Activated effector memory CD4-positive, alpha-beta T cell treated with Interleukin-2 at 50 U/mL for 16 hours (primary cell): Measurements from ENCODE around the gene KNTC1.
"Not testable (repeated sequence)": the region's sequence is repeated elsewhere in the genome, so short reads cannot be mapped to it uniquely, and the experiment has no call there.

Source experiments
- DNase-seq: peaks from one replicate; pipeline ENCODE4 v3.0.0-alpha.2; 2020

The KNTC1 gene, protein sequence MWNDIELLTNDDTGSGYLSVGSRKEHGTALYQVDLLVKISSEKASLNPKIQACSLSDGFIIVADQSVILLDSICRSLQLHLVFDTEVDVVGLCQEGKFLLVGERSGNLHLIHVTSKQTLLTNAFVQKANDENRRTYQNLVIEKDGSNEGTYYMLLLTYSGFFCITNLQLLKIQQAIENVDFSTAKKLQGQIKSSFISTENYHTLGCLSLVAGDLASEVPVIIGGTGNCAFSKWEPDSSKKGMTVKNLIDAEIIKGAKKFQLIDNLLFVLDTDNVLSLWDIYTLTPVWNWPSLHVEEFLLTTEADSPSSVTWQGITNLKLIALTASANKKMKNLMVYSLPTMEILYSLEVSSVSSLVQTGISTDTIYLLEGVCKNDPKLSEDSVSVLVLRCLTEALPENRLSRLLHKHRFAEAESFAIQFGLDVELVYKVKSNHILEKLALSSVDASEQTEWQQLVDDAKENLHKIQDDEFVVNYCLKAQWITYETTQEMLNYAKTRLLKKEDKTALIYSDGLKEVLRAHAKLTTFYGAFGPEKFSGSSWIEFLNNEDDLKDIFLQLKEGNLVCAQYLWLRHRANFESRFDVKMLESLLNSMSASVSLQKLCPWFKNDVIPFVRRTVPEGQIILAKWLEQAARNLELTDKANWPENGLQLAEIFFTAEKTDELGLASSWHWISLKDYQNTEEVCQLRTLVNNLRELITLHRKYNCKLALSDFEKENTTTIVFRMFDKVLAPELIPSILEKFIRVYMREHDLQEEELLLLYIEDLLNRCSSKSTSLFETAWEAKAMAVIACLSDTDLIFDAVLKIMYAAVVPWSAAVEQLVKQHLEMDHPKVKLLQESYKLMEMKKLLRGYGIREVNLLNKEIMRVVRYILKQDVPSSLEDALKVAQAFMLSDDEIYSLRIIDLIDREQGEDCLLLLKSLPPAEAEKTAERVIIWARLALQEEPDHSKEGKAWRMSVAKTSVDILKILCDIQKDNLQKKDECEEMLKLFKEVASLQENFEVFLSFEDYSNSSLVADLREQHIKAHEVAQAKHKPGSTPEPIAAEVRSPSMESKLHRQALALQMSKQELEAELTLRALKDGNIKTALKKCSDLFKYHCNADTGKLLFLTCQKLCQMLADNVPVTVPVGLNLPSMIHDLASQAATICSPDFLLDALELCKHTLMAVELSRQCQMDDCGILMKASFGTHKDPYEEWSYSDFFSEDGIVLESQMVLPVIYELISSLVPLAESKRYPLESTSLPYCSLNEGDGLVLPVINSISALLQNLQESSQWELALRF (N-terminal part only)

DNA sequence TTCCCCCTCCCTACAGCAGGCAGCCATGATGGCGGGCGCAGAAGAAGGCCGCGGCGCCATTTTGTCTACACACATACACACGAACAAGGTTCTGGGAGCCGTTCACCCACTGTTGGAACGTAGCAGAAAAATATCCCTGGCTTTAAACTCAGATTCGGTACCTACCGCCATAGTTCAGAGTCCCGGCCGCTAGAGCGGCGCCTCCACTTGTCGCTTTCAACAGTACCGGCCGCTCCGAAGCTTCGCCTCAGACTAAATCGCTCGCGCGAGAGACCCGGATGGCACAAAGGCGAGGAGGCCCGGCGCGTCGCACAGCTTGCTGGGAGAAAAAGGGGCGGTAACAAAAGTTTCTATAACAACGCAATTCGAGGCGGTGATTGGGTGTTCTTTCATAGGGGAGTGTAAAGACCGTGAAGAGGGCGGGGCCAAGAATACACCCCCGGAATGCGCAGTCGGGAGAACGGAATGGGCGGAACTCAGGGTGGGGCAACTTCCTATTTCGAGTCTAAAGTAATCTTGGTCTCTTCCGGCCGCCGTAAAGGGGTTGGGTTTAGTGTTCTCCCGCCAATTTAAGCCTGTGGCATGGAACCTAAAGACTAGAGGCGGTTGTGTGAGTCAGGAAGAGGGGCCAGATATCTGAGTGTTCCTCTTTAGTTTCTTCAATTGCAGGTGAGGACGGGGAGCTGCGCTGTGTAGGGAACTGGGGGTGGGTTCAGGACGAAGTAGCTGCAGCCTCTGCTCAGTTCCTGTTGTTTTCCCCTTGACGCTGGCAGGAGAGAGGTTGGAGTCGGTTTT is at the start of gene KNTC1, which contains the start of gene RSRC2:
Gene KNTC1, plus strand, starts transcription at position 567 of the 795 bp plus-strand sequence. CDS start 2,815 bp downstream, outside the sequence.
Gene RSRC2, minus strand, starts transcription at position 254 of the 795 bp plus-strand sequence. Its CDS starts 83 bp downstream, at position 171.
- peak; percentile 97 for DNase-seq

DNA sequence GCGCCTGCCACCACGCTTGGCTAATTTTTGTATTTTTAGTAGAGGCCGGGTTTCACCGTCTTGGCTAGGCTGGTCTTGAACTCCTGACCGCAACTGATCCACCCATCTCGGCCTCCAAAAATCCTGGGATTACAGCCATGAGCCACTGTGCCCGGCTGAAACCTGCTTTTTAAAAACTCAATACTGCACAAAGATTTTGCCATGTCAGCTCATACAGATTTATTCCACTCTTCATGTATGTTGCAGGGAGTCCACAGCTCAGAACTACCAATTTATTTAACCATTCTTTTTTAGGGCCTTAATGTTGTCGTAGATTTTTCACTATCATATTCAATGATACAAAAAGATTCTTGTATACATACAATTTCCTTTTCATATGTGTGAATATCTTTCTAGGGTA is 46.3 kb upstream of the KNTC1 start:
- no peak for DNase-seq

DNA sequence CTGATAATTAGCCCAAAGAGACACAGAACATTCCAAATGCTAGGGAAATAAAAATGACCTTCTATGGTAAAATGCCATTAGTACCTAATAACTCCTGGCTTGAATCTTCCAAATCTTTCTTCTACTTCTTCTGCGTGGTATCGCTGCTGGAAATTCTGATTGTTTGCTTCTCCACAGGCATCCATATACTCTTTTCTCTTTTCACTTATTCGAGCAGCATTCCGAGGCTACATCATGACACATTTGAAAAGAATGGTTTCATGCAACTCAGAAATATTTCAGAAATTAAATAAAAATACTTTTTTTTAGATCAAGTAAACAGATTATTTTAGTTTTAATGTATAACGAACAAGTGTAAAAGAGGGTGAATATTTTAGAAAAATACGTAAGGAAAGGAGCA is 45.2 kb upstream of the KNTC1 start:
- no peak for DNase-seq

DNA sequence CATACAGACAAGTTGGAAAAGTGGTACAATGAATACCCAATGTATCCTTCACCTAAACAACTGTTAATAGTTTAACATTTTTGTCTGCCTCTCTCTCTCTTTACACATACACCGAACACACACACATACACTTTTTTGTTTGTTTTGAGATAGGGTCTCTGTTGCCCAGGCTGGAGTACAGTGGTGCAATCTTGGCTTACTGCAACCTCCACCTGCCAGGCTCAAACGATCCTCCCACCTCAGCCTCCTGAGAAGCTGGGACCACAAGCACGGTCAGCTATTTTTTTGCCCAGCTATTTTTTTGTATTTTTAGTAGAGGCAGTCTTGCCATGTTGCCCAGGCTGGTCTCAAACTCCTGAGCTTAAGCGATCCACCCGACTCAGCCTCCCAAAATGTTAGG is 43.1 kb upstream of the KNTC1 start:
- DNase-seq: no peak

DNA sequence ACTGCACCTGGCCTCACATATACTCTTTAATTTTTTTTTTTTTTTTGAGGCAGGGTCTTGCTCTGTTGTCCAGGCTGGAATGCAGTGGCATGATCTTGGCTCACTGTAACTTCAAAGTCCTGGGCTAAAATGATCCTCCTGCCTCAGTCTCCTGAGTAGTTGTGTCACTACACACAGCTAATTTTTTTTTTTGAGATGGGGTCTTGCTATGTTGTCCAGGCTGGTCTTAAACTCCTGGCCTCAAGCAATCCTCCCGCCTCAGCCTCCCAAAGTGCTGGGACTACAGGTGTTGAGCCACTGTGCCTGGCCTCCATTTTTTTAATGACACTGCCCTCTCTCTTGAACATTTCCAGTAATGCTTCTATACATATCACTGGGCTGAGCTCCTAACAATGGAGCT is 42.7 kb upstream of the KNTC1 start:
- DNase-seq: not testable (repeated sequence)

DNA sequence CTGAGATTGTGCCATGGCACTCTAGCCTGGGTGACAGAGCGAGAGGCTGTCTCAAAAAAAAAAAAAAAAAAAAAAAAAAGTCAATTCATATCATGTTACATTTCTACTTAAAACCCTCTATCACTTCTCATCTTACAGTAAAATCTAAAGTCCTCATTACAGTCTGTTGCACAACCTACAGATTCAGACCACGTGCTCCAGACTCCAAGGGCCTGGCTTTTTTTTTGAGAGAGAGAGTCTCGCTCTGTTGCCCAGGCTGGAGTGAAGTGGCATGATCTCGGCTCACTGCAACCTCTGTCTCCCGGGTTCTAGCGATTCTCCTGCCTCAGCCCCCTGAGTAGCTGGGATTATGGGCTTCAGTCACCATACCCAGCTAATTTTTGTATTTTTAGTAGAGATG is 40.7 kb upstream of the KNTC1 start:
- DNase-seq: not testable (repeated sequence)

DNA sequence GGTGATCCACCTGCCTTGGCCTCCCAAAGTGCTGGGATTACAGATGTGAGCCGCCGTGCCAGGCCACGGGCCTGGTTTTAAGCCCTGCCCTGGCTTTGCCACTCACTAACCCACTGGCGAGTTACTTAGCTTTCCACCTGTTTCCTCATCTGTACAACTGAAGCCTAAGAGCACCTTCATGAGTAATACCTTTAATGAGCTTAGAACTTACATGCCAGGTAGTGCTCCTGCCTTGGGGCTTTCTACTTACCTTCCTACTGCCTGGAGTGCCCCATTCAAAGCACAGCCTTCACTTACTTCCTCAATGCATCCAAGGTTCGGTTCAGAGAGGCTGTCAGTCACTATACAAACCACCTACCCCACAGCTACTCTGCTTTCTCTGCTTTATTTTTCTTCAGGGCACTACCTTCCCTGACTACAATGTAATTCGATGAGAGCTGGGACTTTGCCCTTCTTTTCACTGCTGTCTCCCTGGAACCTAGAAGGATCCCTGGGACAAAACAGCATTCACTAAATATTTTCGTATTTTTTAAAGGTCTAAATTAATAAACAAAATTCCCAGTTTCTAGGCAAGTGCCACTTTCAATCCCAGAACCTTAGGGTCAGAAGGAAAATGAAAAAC is 40.1 kb upstream of the KNTC1 start:
- no peak for DNase-seq

DNA sequence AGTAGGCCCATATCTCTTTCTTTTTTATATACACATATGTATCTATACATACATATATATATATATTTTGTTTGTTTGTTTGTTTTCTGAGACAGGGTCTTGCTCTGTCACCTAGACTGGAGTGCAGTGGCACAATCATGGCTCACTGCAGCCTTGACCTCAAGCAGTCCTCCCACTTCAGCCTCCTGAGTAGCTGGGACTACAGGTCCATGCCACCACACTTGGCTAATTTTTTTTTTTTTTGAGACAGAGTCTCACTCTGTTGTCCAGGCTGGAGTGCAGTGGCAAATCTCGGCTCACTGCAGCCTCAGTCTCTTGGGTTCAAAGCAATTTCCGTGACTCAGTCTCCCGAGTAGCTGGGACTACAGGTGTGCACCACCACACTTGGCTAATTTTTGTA is 39.2 kb upstream of the KNTC1 start:
- DNase-seq: not testable (repeated sequence)

DNA sequence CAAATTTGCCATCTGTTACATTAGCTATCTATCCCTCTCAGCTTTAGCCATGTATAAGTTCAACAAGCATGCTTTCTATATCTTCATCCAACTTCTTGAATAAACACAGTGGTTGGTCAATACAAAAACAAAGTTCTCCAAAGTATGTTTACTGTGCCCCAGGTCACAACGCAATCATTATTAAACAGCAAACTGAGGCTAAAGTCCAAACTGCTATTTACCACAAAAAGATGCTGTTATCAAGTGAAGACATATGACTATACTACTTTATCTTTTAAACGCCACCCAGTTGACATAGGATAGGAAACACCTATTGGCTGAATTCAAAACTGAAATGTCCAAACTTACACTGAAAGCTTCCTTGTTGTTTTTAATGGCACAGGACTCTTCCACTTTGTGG is 38.0 kb upstream of the KNTC1 start:
- DNase-seq: no peak

DNA sequence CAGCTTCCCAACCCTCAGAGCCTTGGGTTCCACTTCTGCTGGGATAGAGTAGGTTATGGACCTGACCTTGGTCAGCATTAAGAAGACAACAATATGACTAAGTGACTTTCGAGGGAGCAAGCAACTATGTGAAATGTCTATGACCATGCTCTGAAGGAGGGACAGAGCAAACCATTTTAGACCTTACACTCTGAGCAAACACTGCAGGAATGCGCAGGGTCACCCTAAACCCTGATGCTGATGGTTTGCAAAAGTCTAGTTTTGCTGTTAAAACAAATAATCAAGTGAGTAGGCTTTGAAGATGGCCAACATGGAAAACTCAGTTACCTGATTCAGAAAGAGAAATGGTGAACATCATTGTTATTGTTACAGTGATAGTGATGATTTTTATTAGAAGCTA is 35.1 kb upstream of the KNTC1 start:
- no peak for DNase-seq

DNA sequence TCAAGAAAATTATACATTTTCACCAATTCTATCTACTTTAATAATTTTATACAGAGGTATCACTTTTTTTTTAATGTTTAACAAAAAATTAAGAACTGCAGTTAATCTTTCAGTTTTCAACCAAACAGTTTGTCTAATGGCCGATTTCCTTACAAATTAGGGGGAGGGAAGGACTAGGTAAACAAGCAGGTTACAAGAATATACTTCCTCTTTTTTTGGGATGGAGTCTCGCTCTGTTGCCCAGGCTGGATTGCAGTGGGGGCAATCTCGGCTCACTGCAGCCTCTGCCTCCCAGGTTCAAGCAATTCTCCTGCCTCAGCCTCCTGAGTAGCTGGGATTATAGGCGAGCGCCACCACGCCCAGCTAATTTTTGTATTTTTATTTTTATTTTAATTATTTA is 33.8 kb upstream of the KNTC1 start:
- not testable (repeated sequence) for DNase-seq

DNA sequence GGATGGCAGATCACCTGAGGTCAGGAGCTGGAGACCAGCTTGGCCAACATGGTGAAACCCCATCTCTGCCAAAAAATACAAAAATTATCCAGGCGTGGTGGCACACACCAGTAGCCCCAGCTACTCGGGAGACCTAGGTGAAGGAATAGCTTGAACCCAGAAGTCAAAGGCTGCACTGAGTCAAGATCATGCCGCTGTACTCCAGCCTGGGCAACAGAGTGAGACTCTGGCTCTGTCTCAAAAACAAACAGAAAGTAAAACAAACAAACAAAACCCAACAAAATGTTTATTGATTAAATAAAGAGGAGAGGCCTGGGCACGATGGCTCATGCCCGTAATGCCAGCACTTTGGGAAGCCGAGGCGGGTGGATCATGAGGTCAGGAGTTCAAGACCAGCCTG is 31.8 kb upstream of the KNTC1 start:
- no peak for DNase-seq

DNA sequence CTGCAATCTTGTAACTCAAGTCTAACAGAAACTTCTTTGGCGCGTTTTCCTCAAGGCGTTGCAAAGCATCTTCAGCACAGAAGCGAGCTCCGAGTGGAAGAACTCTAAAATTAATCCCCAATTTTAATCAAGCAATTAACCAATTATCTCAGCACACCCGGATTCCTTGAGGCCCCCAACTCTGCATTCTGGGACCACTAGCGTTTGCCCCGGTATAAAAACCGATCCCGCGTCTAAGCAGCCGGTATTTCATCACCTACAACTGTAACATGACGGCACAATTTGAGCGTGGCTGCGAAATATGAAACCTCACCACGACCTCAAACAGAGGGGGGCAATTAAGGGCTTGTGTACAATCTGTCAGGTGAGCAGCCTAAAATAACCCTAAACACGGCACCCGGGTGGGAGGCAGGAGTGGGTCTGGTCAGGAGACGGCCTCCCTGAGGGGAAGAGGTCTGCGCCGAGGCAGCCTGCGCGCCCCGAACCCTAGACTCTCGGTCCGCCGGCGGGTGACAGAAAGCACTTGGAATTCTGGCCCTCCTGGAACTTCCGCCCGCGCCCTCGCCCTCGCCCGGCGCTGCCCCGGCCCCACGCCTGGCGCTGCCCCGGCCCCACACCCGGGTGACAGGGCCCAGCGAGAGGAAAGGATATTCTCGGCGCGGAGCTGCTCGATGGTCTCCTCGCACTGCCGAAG is 26.9 kb upstream of the KNTC1 start:
- DNase-seq: peak; percentile 27

DNA sequence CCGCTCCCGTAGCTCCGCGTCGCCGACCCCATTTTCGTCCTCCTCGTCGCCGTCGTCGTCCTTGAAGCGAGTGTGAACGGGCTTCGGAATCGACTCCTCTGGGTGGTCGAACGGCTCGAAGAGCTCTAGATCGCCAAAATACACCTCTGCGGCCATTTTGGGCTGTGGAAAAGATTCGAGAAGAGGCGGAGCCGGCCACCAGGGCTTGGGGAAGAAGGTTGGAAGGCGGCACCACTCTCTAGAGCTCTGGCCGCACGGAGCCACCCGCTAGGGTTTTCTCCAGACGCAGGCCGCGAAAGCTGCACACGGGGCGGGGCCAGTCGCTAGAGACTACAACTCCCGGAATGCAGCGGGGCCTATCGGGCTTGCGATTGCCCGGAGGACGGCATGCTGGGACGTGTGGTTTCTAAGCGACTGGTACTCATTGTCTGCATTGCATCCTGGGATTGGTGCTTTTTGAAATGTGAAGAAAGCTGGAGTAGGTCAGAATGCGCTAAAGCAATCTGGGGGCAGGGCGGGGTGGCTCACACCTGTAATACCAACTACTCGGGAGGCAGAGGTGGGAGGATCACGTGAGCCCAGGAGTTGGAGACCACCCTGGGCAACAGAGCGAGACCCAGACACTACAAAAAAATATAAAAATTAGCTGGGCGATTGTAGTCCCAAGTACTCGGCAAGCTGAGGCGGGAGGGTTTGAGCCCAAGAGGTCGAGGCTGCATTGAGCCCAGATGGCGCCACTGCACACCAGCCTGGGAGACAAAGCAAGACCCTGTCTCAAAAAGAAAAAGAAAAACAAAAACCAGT is 26.2 kb upstream of the KNTC1 start, which contains the start of gene ZCCHC8:
Gene ZCCHC8, minus strand, starts transcription at position 248 of the 804 bp plus-strand sequence. Its CDS starts 92 bp downstream, at position 156.
- DNase-seq: peak; percentile 95

DNA sequence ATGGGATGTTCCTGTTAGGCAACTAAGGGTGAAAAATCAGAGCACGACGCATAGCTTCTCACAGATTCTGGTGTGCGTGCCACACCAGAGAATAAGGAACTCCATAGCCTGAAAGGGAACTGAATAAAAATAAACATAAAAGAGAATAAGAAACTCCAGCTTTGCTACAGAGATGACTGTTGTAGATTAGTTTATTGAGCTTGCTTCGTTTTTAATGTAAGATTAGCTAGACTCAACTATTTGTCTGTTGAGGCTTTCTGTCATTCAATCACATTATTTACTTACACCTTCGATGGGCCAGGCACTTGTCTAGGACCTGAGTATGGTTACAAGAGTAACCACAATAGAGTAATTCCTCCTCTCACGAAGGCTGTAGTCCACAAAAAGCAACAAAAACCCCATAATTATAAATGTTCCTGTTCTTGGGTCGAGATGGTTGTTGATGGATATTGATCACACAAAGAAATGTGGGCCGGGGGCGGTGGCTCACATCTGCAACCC is 25.5 kb upstream of the KNTC1 start:
- no peak for DNase-seq

DNA sequence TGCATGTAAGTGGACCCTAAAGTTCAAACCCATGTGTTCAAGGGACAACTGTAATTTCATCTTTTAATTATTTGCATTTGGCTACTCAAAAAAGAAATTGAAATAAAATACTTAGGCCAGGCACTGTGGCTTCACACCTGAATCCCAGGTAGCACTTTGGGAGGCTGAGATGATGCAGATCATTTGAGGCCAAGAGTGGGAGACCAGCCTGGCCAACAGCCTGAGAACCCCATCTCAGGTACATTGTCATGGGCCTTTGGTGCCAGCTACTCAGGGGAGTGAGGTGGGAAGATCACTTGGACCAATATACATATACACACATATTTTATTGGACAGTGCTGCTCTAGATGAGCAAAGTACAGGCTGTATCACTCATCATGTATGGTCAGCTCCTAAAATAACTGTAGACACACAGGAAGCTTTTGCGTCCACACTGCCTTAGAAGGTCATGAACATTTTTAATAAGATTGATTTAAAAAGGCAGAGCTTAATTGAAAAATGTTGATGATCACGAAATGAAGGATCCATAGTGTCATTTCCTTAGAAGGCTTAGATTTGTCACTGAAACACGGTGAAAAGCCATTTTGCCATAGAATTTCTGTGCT is 23.8 kb upstream of the KNTC1 start:
- DNase-seq: no peak

DNA sequence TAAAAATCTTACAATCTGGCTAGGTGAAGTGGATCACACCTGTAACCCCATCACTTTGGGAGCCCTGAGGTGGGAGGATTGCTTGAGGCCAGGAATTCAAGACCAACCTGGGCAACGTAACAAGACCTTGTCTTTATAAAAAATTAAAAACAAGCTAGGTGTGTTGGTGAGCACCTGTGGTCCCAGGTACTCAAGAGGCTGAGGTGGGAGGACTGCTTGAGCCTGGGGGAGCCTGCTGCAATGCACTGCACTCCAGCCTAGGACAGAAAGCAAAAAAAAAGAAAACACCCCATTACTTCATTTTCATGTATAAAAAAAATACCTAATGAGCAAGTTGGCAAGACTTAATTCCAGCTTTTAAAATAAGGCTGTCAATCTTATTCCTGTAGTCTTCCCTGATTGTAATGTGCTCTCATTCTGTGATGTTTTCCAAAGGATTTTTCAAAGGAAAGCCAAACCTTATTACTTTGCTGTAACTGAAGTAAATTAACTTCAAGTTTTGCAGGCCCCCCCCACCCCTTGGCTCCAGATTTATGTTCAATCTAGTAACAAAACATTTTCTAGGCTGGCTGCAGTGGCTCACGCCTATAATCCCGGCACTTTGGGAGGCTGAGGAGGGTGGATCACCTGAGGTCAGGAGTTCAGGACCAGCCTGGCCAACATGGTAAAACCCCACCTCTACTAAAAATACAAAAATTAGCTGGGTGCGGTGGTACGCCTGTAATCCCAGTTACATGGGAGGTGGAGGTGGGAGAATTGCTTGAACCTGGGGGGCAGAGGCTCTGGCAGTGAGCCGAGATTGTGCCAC is 23.1 kb upstream of the KNTC1 start:
- no peak for DNase-seq

DNA sequence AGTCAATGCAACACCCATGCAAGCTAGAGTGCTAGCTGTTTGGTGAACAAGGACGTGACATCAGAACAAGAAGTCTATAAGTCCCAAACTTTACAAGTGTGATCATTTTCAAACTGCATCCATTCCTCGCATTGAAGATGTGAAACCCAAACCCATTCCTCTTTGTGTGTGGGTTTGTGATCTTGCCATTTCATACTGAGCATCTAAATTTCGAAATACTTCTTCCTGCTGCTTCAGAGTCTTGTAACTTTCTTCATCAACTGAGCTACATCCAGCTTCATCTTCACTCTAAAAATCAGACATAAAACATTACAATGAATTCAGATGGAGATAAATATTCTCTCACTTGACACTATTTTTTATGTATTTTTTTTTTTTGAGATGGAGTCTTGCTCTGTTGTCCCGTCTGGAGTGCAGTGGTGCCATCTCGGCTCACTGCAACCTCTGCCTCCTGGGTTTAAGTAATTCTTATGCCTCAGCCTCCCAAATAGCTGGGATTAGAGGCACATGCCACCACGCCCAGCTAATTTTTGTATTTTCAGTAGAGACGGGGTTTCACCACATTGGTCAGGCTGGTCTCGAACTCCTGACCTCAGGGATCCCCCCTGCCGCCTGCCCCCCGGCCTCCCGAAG is 21.5 kb upstream of the KNTC1 start:
- DNase-seq: no peak
